Testis (tissue), 2 donors: ENCODE results near the gene FBXW7.

Experiments used
- CTCF ChIP-seq, 3 experiments: fragments of 450-650 bp in 2 of 3; fragments of 200-600 bp in 1 of 3; sonication (generic) in 1 of 3; IDR thresholded peaks; one replicate each; pipeline ENCODE4 v1.5.1; 2016 to 2019; ENCODE audit warnings: antibody characterized with exemption in 3 of 3, mild to moderate bottlenecking in 2 of 3, moderate library complexity in 1 of 3
- POLR2A ChIP-seq: fragments of 450-650 bp; IDR thresholded peaks from one replicate; pipeline ENCODE4 v1.6.1; 2017; ENCODE audit warnings: antibody characterized with exemption, mild to moderate bottlenecking, moderate library complexity

GRCh38 chr4:152581536-152582160 is 45.8 kb upstream of the FBXW7 start:
- TF ChIP-seq CTCF (IDR thresholded peaks at IDR 0.05) (no peak), POLR2A (no peak)
